BLaER1 treated with 17β-estradiol and CSF1 and Interleukin-3, amounts not matched to agents 10 nM and 100 nM (cell line): ENCODE measurements around the gene APMAP.
"Not testable (repeated sequence)": the region's sequence is repeated elsewhere in the genome, so short reads cannot be mapped to it uniquely, and the experiment has no call there.

Source experiments
- H3K27ac ChIP-seq, 11 experiments: shearing (Covaris generic); formaldehyde crosslinking; 2 replicates each; pipeline ENCODE4 v1.8.1; 2022
- H3K27me3 ChIP-seq, 11 experiments: shearing (Covaris generic); formaldehyde crosslinking; 2 replicates each; pipeline ENCODE4 v1.8.1; 2022
- H3K36me3 ChIP-seq, 11 experiments: shearing (Covaris generic); formaldehyde crosslinking; 2 replicates each; pipeline ENCODE4 v1.8.1; 2022
- H3K4me1 ChIP-seq, 10 experiments: shearing (Covaris generic); formaldehyde crosslinking; 2 replicates each; pipeline ENCODE4 v1.8.1; 2022
- H3K4me2 ChIP-seq, 11 experiments: shearing (Covaris generic); formaldehyde crosslinking; 2 replicates each; pipeline ENCODE4 v1.8.1; 2022
- H3K4me3 ChIP-seq, 10 experiments: shearing (Covaris generic); formaldehyde crosslinking; 2 replicates each; pipeline ENCODE4 v1.8.1; 2022
- H3K9ac ChIP-seq, 11 experiments: shearing (Covaris generic); formaldehyde crosslinking; 2 replicates each; pipeline ENCODE4 v1.8.1; 2022
- H3K9me3 ChIP-seq, 11 experiments: shearing (Covaris generic); formaldehyde crosslinking; replicated peaks in 1 of 11; 2 replicates each; pipeline ENCODE4 v1.8.1; 2022
- H4K20me1 ChIP-seq, 11 experiments: shearing (Covaris generic); formaldehyde crosslinking; 2 replicates each; pipeline ENCODE4 v1.8.1; 2022
- Cebpa-rat ChIP-seq, 11 experiments: shearing (Covaris generic); IDR thresholded peaks; 2 replicates each; pipeline ENCODE4 v1.8.1; 2022

The APMAP gene

GRCh38 chr20:25007491-25008305, 15.1 kb upstream of the APMAP start:
- Histone ChIP-seq H3K4me1 (peaks cover 0 to 10% (median 0%) of the 10 kb centered on the region in 10 experiments; a peak in 4 of 20 replicates), H3K27ac (no peak overlapping the region), H3K4me3 (no peak overlapping the region), H3K36me3 (peaks cover 70 to 93% (median 82%) of the 10 kb centered on the region in 11 experiments), H3K9ac (no peak overlapping the region), H3K4me2 (no peak overlapping the region), H3K9me3 (0 out of 22 replicates have a peak, but pooled peaks cover 0 to under 1% (median 0%) of the 10 kb centered on the region in 11 experiments), H4K20me1 (peaks cover 0 to 13% (median 0%) of the 10 kb centered on the region in 11 experiments; a peak in 1 of 22 replicates), H3K27me3 (no peaks in the 10 kb centered on the region)
- TF ChIP-seq Cebpa-rat (IDR thresholded peaks at IDR 0.05): no peak

DNA sequence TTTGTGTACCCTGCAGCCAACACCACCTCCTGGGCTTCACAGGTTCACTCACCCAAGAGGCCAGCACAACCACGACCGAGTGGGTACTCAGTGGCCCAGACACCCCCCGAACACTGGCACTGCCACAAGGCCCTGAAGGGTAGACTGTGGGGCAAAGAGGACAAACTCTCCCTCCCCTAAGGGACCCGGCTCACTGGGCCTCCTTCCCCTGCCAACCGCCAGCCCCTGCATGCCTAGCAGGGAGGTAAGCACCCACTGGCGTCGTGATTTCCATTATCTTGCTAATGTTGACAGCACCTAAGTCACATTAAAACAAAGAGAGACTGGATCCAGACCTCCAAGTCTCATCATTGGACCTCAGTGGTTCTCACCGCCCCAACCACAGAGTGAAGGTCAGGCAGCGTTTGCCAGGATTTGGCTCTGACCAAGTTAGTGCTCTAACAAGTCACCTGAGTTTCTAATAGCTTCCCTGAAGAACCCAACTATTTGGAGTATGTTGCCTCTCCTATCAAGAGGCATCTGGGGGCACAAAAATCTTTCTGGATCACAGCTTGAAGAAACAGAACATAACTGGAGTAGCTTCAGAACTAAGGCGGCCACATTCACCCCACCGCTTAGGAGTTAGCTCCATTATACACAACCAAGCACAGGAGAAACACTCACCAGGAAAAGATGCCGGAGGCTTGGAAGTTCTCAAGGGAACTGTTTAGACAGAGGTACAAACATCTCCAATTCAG, 14.0 kb upstream of the APMAP start:
- Histone ChIP-seq H3K4me3 (no peak overlapping the region), H3K27me3 (no peaks in the 10 kb centered on the region), H3K36me3 (peaks cover 59 to 85% (median 71%) of the 10 kb centered on the region in 11 experiments), H3K27ac (no peak overlapping the region), H3K4me1 (peaks cover 0 to 10% (median 0%) of the 10 kb centered on the region in 10 experiments; a peak in 4 of 20 replicates), H3K9me3 (0 out of 22 replicates have a peak, but pooled peaks cover 0 to 3% (median 0%) of the 10 kb centered on the region in 11 experiments), H3K4me2 (no peak overlapping the region), H4K20me1 (peaks cover 0 to 8% (median 0%) of the 10 kb centered on the region in 11 experiments; a peak in 1 of 22 replicates), H3K9ac (no peak overlapping the region)
- TF ChIP-seq Cebpa-rat (IDR thresholded peaks at IDR 0.05): no peak

- no peak overlapping the region for H3K4me3 ChIP-seq
- H3K4me1 ChIP-seq: peaks cover 0 to 10% (median 0%) of the 10 kb centered on the region in 10 experiments; a peak in 4 of 20 replicates
- H4K20me1 ChIP-seq: peaks cover 0 to 5% (median 0%) of the 10 kb centered on the region in 11 experiments; a peak in 1 of 22 replicates
- no peak overlapping the region for H3K4me2 ChIP-seq
- TF ChIP-seq Cebpa-rat (IDR thresholded peaks at IDR 0.05): no peak
- no peaks in the 10 kb centered on the region for H3K27me3 ChIP-seq
- H3K36me3 ChIP-seq: peaks cover 53 to 76% (median 62%) of the 10 kb centered on the region in 11 experiments
- no peak overlapping the region for H3K27ac ChIP-seq
- 0 out of 22 replicates have a peak, but pooled peaks cover 0 to 3% (median 0%) of the 10 kb centered on the region in 11 experiments for H3K9me3 ChIP-seq
- no peak overlapping the region for H3K9ac ChIP-seq
These were observed 13.1 kb upstream of the APMAP start for GRCh38 chr20:25005661-25006060.

GRCh38 chr20:25005220-25005619, 12.7 kb upstream of the APMAP start:
- no peak for TF ChIP-seq Cebpa-rat (IDR thresholded peaks at IDR 0.05)
- Histone ChIP-seq H3K36me3 (peaks cover 48 to 72% (median 57%) of the 10 kb centered on the region in 11 experiments), H3K27ac (no peak overlapping the region), H3K4me3 (no peak overlapping the region), H3K27me3 (no peaks in the 10 kb centered on the region), H3K4me1 (peaks cover 0 to 8% (median 0%) of the 10 kb centered on the region in 10 experiments; a peak in 5 of 20 replicates), H3K4me2 (no peak overlapping the region), H4K20me1 (peaks cover 0 to 3% (median 0%) of the 10 kb centered on the region in 11 experiments; a peak in 1 of 22 replicates), H3K9me3 (0 out of 22 replicates have a peak, but pooled peaks cover 0 to 3% (median 0%) of the 10 kb centered on the region in 11 experiments), H3K9ac (no peak overlapping the region)

- TF ChIP-seq Cebpa-rat (IDR thresholded peaks at IDR 0.05): no peak
These were observed 10.5 kb upstream of the APMAP start for GRCh38 chr20:25003002-25003401.

GRCh38 chr20:25001323-25001722, 8.8 kb upstream of the APMAP start:
- H3K27me3 ChIP-seq, H3K4me1 ChIP-seq, H3K9me3 ChIP-seq, H3K4me3 ChIP-seq, H3K4me2 ChIP-seq, H3K9ac ChIP-seq, H3K27ac ChIP-seq, H4K20me1 ChIP-seq: not testable (repeated sequence)
- H3K36me3 ChIP-seq: peaks cover 11 to 33% (median 20%) of the 10 kb centered on the region in 11 experiments; a peak in 17 of 22 replicates

More at GRCh38 chr20:25003002-25003401, 10.5 kb upstream of the APMAP start:
- H3K9ac ChIP-seq: no peak overlapping the region
- no peaks in the 10 kb centered on the region; a peak in 1 of 20 replicates for H3K4me1 ChIP-seq
- no peaks in the 10 kb centered on the region; a peak in 1 of 22 replicates for H4K20me1 ChIP-seq
- peaks cover 28 to 49% (median 37%) of the 10 kb centered on the region in 11 experiments for H3K36me3 ChIP-seq
- no peak overlapping the region for H3K4me3 ChIP-seq
- H3K9me3 ChIP-seq: 0 out of 22 replicates have a peak, but pooled peaks cover 0 to 3% (median 0%) of the 10 kb centered on the region in 11 experiments
- no peak overlapping the region for H3K27ac ChIP-seq
- H3K27me3 ChIP-seq: no peaks in the 10 kb centered on the region
- H3K4me2 ChIP-seq: no peak overlapping the region

GRCh38 chr20:25000268-25000801, 7.8 kb upstream of the APMAP start:
- no peak overlapping the region for H3K4me3 ChIP-seq
- H4K20me1 ChIP-seq: no peaks in the 10 kb centered on the region; a peak in 1 of 22 replicates
- no peak for TF ChIP-seq Cebpa-rat (IDR thresholded peaks at IDR 0.05)
- no peak overlapping the region for H3K27ac ChIP-seq
- peaks cover 3 to 23% (median 11%) of the 10 kb centered on the region in 11 experiments; a peak in 16 of 22 replicates for H3K36me3 ChIP-seq
- H3K4me2 ChIP-seq: no peak overlapping the region
- H3K9ac ChIP-seq: no peak overlapping the region
- H3K27me3 ChIP-seq: no peaks in the 10 kb centered on the region
- 0 out of 22 replicates have a peak, but pooled peaks cover 0 to 3% (median 0%) of the 10 kb centered on the region in 11 experiments for H3K9me3 ChIP-seq
- H3K4me1 ChIP-seq: peaks cover 0 to 11% (median 9%) of the 10 kb centered on the region in 10 experiments; a peak in 16 of 20 replicates

DNA sequence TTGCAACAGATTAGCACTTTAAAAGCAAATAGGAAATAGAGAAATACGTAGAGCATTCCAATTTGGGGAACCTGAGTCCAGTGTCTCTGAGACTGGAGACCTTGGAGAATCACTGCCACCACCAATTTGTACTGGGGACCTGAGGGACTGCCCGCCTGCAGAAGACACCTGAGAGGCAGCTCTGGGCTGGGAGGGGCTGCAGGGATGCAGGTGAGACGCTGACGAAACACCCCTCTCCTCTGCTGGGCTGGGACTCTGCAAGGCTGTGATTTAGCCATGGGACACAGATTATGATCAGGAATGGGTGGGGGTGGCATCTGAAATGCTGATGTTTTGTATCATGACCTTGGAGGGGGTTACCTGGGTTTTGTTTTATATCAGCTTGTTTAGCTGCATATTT, 7.0 kb upstream of the APMAP start:
- no peak for TF ChIP-seq Cebpa-rat (IDR thresholded peaks at IDR 0.05)
- H4K20me1 ChIP-seq: no peaks in the 10 kb centered on the region; a peak in 1 of 22 replicates
- H3K9ac ChIP-seq: no peak overlapping the region
- no peak overlapping the region for H3K27ac ChIP-seq
- H3K4me1 ChIP-seq: peaks cover 1 to 19% (median 16%) of the 10 kb centered on the region in 10 experiments; a peak in 17 of 20 replicates
- H3K9me3 ChIP-seq: 0 out of 22 replicates have a peak, but pooled peaks cover 0 to 3% (median 0%) of the 10 kb centered on the region in 11 experiments
- H3K36me3 ChIP-seq: peaks cover 0 to 15% (median 9%) of the 10 kb centered on the region in 11 experiments; a peak in 11 of 22 replicates
- H3K27me3 ChIP-seq: no peaks in the 10 kb centered on the region
- H3K4me2 ChIP-seq: no peak overlapping the region
- H3K4me3 ChIP-seq: no peak overlapping the region
